Kidney tubule cell (primary cell): ENCODE data around the gene MMP17.

ENCODE experiments used
- DNase-seq: peaks from one replicate; pipeline ENCODE4 v3.0.0-alpha.2; 2018; ENCODE audit warnings: low spot score

The MMP17 gene

GRCh38 chr12:131830914-131831571, 2.9 kb downstream of the MMP17 start:
- DNase-seq = peak; percentile 7

GRCh38 chr12:131831635-131832041, 3.4 kb downstream of the MMP17 start:
- DNase-seq = no peak

GRCh38 chr12:131832321-131833231, 4.4 kb downstream of the MMP17 start:
- DNase-seq = no peak

- no peak for DNase-seq
Measured at GRCh38 chr12:131833288-131833895, 5.2 kb downstream of the MMP17 start.

GRCh38 chr12:131833896-131834641, 5.9 kb downstream of the MMP17 start:
- peak; percentile 11 for DNase-seq

GRCh38 chr12:131834798-131835615, 6.8 kb downstream of the MMP17 start:
- DNase-seq = no peak

GRCh38 chr12:131835616-131836171, 7.5 kb downstream of the MMP17 start:
- no peak for DNase-seq

- DNase-seq = no peak
Measured at GRCh38 chr12:131836193-131836592, 8.0 kb downstream of the MMP17 start.

- DNase-seq = no peak
Measured at GRCh38 chr12:131836714-131837397, 8.7 kb downstream of the MMP17 start.

- DNase-seq = no peak
Measured at GRCh38 chr12:131840643-131841416, 12.6 kb downstream of the MMP17 start.

GRCh38 chr12:131841547-131841946, 13.4 kb downstream of the MMP17 start:
- DNase-seq = no peak

- DNase-seq = no peak
Measured at GRCh38 chr12:131842169-131842568, 14.0 kb downstream of the MMP17 start.

GRCh38 chr12:131843527-131843926, 15.3 kb downstream of the MMP17 start:
- DNase-seq = no peak

- DNase-seq = no peak
Measured at GRCh38 chr12:131844140-131844539, 15.9 kb downstream of the MMP17 start.

GRCh38 chr12:131844656-131845055, 16.5 kb downstream of the MMP17 start:
- DNase-seq = no peak

GRCh38 chr12:131845121-131845520, 16.9 kb downstream of the MMP17 start:
- no peak for DNase-seq

- no peak for DNase-seq
Measured at GRCh38 chr12:131847456-131847855, 19.3 kb downstream of the MMP17 start.

GRCh38 chr12:131848753-131849152, 20.6 kb downstream of the MMP17 start:
- DNase-seq = no peak

GRCh38 chr12:131849700-131850553, 21.7 kb downstream of the MMP17 start:
- no peak for DNase-seq
